Measurements from ENCODE around the gene FOXO3B. TPM values are rescaled to one million over a fixed set of nuclear protein-coding genes. Genes with fewer than 3 reads are reported as not detected.
"Not testable (repeated sequence)": the region's sequence is repeated elsewhere in the genome, so short reads cannot be mapped to it uniquely, and the experiment has no call there.

Gene FOXO3B
- total RNA-seq (7.1 and 7.6 TPM in 2 replicates), polyA plus RNA-seq (1.4 and 1.8 TPM in 2 replicates), polyA minus RNA-seq (6.2 and 7.5 TPM in 2 replicates)
- 2.5 TPM for total RNA-seq (2013)

DNA sequence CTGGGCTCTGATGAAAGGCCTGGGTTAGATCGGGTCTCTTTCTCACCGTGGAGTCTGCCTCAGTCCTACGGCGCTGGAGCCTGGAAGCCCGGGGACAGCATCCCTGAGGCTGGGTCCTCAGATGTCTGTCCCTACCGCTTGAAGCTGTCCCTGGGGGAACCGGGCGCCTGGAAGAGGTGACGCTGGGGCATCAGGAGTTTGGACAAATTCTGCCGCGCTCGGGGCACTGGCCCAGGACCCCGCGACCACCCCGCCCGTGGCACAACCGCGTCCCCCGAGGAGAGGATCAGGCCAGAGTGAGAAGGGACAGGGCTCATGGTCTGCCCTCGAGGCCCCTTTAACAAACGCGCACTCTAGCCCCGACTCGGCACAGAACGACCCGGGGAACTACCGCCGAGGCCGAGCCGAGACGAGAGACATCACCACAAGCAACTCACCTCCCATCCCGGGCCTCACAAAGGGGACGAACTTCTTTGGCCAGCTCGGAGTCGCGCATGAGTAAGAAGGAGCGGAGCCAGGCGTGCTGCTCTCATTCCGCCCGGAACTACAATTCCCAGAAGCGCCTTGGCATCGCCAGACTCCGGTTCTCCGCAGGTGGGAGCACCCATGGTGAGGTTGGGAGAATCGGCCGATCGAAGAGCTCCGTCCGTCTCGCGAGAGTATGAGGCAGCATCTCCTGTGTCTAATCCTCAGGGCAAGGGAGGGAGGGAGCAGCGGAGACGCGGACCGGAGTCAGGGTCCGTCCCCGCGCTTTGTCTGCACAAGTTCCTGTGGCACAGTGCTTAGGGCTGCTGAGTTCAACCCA, at the start of gene FOXO3B:
FOXO3B (minus strand) TSS at position 548 of the 805 bp plus-strand sequence. CDS start 663 bp downstream, outside the sequence.
- Histone ChIP-seq H2AFZ (ENCODE audit: insufficient read depth, low read depth, low read length, poor library complexity, severe bottlenecking) (peak within 1 kb of the TSS; percentile 79), H3K27ac (ENCODE audit: low read length in 2 of 2) (peak within 1 kb of the TSS; percentile 18 to 61), H3K4me2 (replicated peaks; ENCODE audit: low read depth, low read length, poor library complexity, severe bottlenecking) (peak within 1 kb of the TSS; percentile 37), H3K4me3 (ENCODE audit: control extremely low read depth in 1 of 5, extremely low read depth in 1 of 5, insufficient read depth in 1 of 5, low read depth in 2 of 5, low read length in 4 of 5) (peak within 1 kb of the TSS in 4 of 5 experiments; percentile 52 to 67 (median 64)), H3K9ac (ENCODE audit: low read length) (peak within 1 kb of the TSS; percentile 71)
- H4K20me1 ChIP-seq (ENCODE audit: control insufficient read depth, insufficient read depth, low read length, poor library complexity, severe bottlenecking); H3K27me3 Mint-ChIP-seq; H3K4me1 ChIP-seq (ENCODE audit: control insufficient read depth in 2 of 2, insufficient read depth in 2 of 2, low read length in 2 of 2); H3K4me1 Mint-ChIP-seq; CTCF ChIA-PET; H3K79me2 ChIP-seq (ENCODE audit: control insufficient read depth, insufficient read depth, low read length); H3K9me3 ChIP-seq (ENCODE audit: control extremely low read depth in 1 of 3, control insufficient read depth in 2 of 3, insufficient read depth in 1 of 3, low read length in 2 of 3); H3K9me3 Mint-ChIP-seq (ENCODE audit: insufficient read depth); H3K36me3 ChIP-seq (replicated peaks in 1 of 2; ENCODE audit: control extremely low read depth in 1 of 2, control insufficient read depth in 1 of 2, extremely low read depth in 1 of 2, insufficient read depth in 2 of 2, low read length in 1 of 2); H3K27me3 ChIP-seq (replicated peaks in 1 of 4; ENCODE audit: control extremely low read depth in 1 of 4, control insufficient read depth in 3 of 4, insufficient read depth in 4 of 4, low read length in 3 of 4); POLR2A ChIA-PET; intact Hi-C loops (cut with micrococcal nuclease): not testable (repeated sequence)
- DNase-seq: peak; percentile 76
- WGBS (ENCODE audit: insufficient coverage): 0% methylated on average over 3 of the region's 58 CpGs
- Mint-ChIP-seq H3K27ac (peak within 1 kb of the TSS; percentile 90), H3K4me3 (peak within 1 kb of the TSS; percentile 94)
- peak; percentile 90 for ATAC-seq (ENCODE audit: low read depth)

DNA sequence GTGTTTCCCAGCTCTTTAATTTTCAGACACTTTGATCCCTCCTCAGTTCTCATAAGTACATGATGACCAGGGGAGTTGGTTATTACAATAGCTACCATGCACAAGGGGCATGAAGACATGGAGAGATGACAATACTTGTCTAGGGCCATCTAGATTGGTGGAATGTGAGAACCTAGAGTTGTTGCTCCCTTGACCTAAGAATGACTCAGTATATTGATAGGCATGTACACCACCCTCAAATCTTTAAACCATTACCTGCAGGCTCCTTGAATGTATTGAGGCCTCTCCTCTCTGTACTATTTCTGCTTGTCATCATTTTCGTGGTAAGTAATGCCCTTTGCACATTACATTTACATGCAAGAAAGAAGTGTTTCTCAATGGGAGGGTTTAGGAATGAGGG, 41.4 kb upstream of the FOXO3B start:
- H3K9me3 ChIP-seq (ENCODE audit: control extremely low read depth in 1 of 3, control insufficient read depth in 2 of 3, insufficient read depth in 1 of 3, low read length in 2 of 3); H3K9ac ChIP-seq (ENCODE audit: low read length); ATAC-seq (ENCODE audit: low read depth); H3K4me3 Mint-ChIP-seq; H3K4me1 Mint-ChIP-seq; H2AFZ ChIP-seq (ENCODE audit: insufficient read depth, low read depth, low read length, poor library complexity, severe bottlenecking); H3K4me3 ChIP-seq (ENCODE audit: control extremely low read depth in 1 of 5, extremely low read depth in 1 of 5, insufficient read depth in 1 of 5, low read depth in 2 of 5, low read length in 4 of 5); H3K4me2 ChIP-seq (replicated peaks; ENCODE audit: low read depth, low read length, poor library complexity, severe bottlenecking); H3K27ac ChIP-seq (ENCODE audit: low read length in 2 of 2); intact Hi-C loops (cut with micrococcal nuclease); DNase-seq; CTCF ChIA-PET; H3K4me1 ChIP-seq (ENCODE audit: control insufficient read depth in 2 of 2, insufficient read depth in 2 of 2, low read length in 2 of 2); POLR2A ChIA-PET; H3K9me3 Mint-ChIP-seq (ENCODE audit: insufficient read depth); H3K27ac Mint-ChIP-seq; H4K20me1 ChIP-seq (ENCODE audit: control insufficient read depth, insufficient read depth, low read length, poor library complexity, severe bottlenecking); H3K36me3 ChIP-seq (replicated peaks in 1 of 2; ENCODE audit: control extremely low read depth in 1 of 2, control insufficient read depth in 1 of 2, extremely low read depth in 1 of 2, insufficient read depth in 2 of 2, low read length in 1 of 2); H3K27me3 Mint-ChIP-seq; H3K79me2 ChIP-seq (ENCODE audit: control insufficient read depth, insufficient read depth, low read length); H3K27me3 ChIP-seq (replicated peaks in 1 of 4; ENCODE audit: control extremely low read depth in 1 of 4, control insufficient read depth in 3 of 4, insufficient read depth in 4 of 4, low read length in 3 of 4): not testable (repeated sequence)
- WGBS (ENCODE audit: insufficient coverage): no CpG with 5 or more reads among the region's 1 CpG

DNA sequence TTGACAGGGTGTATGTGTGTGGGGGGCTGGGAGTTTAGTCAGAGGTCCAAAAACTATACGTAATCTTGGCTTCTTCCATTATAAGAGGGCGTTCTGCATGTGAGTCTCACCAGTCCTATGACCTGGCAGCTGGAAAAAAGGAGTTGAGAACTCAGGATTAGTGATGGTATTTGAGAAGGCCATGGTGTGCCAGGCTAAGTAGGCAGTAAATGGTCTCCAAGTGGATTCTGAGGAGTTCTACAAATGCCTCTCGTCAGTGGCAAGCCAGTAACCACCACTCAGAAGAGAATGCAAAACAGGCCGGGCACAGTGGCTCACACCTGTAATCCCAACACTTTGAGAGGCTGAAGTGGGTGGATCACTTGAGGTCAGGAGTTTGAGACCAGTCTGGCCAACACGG, 40.5 kb upstream of the FOXO3B start:
- H3K4me3 Mint-ChIP-seq; H3K9ac ChIP-seq (ENCODE audit: low read length); H3K27me3 Mint-ChIP-seq; ATAC-seq (ENCODE audit: low read depth); POLR2A ChIA-PET; H4K20me1 ChIP-seq (ENCODE audit: control insufficient read depth, insufficient read depth, low read length, poor library complexity, severe bottlenecking); H3K27me3 ChIP-seq (replicated peaks in 1 of 4; ENCODE audit: control extremely low read depth in 1 of 4, control insufficient read depth in 3 of 4, insufficient read depth in 4 of 4, low read length in 3 of 4); H3K4me3 ChIP-seq (ENCODE audit: control extremely low read depth in 1 of 5, extremely low read depth in 1 of 5, insufficient read depth in 1 of 5, low read depth in 2 of 5, low read length in 4 of 5); H3K79me2 ChIP-seq (ENCODE audit: control insufficient read depth, insufficient read depth, low read length); CTCF ChIA-PET; H3K4me2 ChIP-seq (replicated peaks; ENCODE audit: low read depth, low read length, poor library complexity, severe bottlenecking); H2AFZ ChIP-seq (ENCODE audit: insufficient read depth, low read depth, low read length, poor library complexity, severe bottlenecking); DNase-seq; H3K27ac ChIP-seq (ENCODE audit: low read length in 2 of 2); H3K4me1 Mint-ChIP-seq; H3K9me3 ChIP-seq (ENCODE audit: control extremely low read depth in 1 of 3, control insufficient read depth in 2 of 3, insufficient read depth in 1 of 3, low read length in 2 of 3); H3K4me1 ChIP-seq (ENCODE audit: control insufficient read depth in 2 of 2, insufficient read depth in 2 of 2, low read length in 2 of 2); H3K36me3 ChIP-seq (replicated peaks in 1 of 2; ENCODE audit: control extremely low read depth in 1 of 2, control insufficient read depth in 1 of 2, extremely low read depth in 1 of 2, insufficient read depth in 2 of 2, low read length in 1 of 2); intact Hi-C loops (cut with micrococcal nuclease); H3K9me3 Mint-ChIP-seq (ENCODE audit: insufficient read depth); H3K27ac Mint-ChIP-seq: not testable (repeated sequence)
- no CpG with 5 or more reads among the region's 5 CpGs for WGBS (ENCODE audit: insufficient coverage)

Data from B cell (primary cell).